Skeletal muscle tissue (tissue), 4 donors: Measurements from ENCODE around the gene ATP5ME. TPM values are rescaled to one million over a fixed set of nuclear protein-coding genes. Genes with fewer than 3 reads are reported as not detected.

Experiments used
- H3K27ac ChIP-seq: one replicate; pipeline ENCODE4 v1.7.0; 2013; ENCODE audit warnings: mild to moderate bottlenecking, low read depth, low read length, inconsistent platforms
- H3K27me3 ChIP-seq, 3 donors: one replicate each; pipeline ENCODE4 v1.7.0; 2013; ENCODE audit warnings: low read length in 3 of 3; ENCODE audit not compliant: control insufficient read depth in 3 of 3, insufficient read depth in 3 of 3
- H3K36me3 ChIP-seq, 3 donors: one replicate each; pipeline ENCODE4 v1.7.0; 2013; ENCODE audit warnings: low read length in 3 of 3; ENCODE audit not compliant: control insufficient read depth in 3 of 3, insufficient read depth in 3 of 3
- H3K4me1 ChIP-seq, 3 donors: one replicate each; pipeline ENCODE4 v1.7.0; 2013; ENCODE audit warnings: low read length in 3 of 3, mild to moderate bottlenecking in 3 of 3; ENCODE audit not compliant: control insufficient read depth in 3 of 3, insufficient read depth in 3 of 3
- H3K4me3 ChIP-seq, 3 donors: one replicate each; pipeline ENCODE4 v1.7.0; 2013; ENCODE audit warnings: low read length in 3 of 3
- H3K9ac ChIP-seq, 3 donors: one replicate each; pipeline ENCODE4 v1.7.0; 2013; ENCODE audit warnings: low read length in 3 of 3, mild to moderate bottlenecking in 3 of 3, moderate library complexity in 2 of 3, low read depth in 1 of 3
- H3K9me3 ChIP-seq, 3 donors: one replicate each; pipeline ENCODE4 v1.7.0; 2013; ENCODE audit warnings: low read length in 3 of 3; ENCODE audit not compliant: control insufficient read depth in 3 of 3
- total RNA-seq: library from RNA; depleted of rRNA; stranded (reverse); fragments of >200 nt; gene quantifications from one replicate; pipeline ENCODE4 v1.2.3, GENCODE V29; 2014
- donor health status: Osteomylitis.

The ATP5ME gene
- total RNA-seq, 1 donor from 2014 or later, result 220 TPM

GRCh38 chr4:692771-693554 is 18.9 kb upstream of the ATP5ME start:
- Histone ChIP-seq H3K27ac (no peak overlapping the region), H3K27me3 (peaks cover 7 to 15% (median 15%) of the 10 kb centered on the region in 3 donors), H3K9ac (no peak overlapping the region), H3K9me3 (no peaks in the 10 kb centered on the region), H3K36me3 (no peaks in the 10 kb centered on the region), H3K4me1 (peaks cover 10 to 14% (median 12%) of the 10 kb centered on the region in 3 donors), H3K4me3 (no peak overlapping the region)

- peak overlapping the region; percentile 43 to 79 (median 69) for H3K4me3 ChIP-seq
- no peaks in the 10 kb centered on the region for H3K36me3 ChIP-seq
- peak overlapping the region; percentile 85 for H3K27ac ChIP-seq
- H3K27me3 ChIP-seq, result peaks cover 4 to 7% (median 5%) of the 10 kb centered on the region in 3 donors
- H3K9ac ChIP-seq, result peak overlapping the region; percentile 59 to 85 (median 69)
- H3K4me1 ChIP-seq, result peaks cover 25 to 30% (median 28%) of the 10 kb centered on the region in 3 donors
- no peaks in the 10 kb centered on the region for H3K9me3 ChIP-seq
Observed at GRCh38 chr4:689723-690122, 15.6 kb upstream of the ATP5ME start.

GRCh38 chr4:688854-689681 is 15.0 kb upstream of the ATP5ME start, which contains the start of gene SLC49A3:
Gene SLC49A3 (minus strand): TSS chr4:689151. CDS start chr4:689127, 24 bp downstream.
- Histone ChIP-seq H3K27me3 (peaks cover 4 to 7% (median 5%) of the 10 kb centered on the region in 3 donors), H3K36me3 (no peaks in the 10 kb centered on the region), H3K9ac (peak within 1 kb of the TSS; percentile 61 to 85 (median 79)), H3K4me3 (peak within 1 kb of the TSS; percentile 67 to 79 (median 69)), H3K9me3 (no peaks in the 10 kb centered on the region), H3K27ac (peak within 1 kb of the TSS; percentile 85), H3K4me1 (peaks cover 27 to 31% (median 31%) of the 10 kb centered on the region in 3 donors)

- Histone ChIP-seq H3K9me3 (no peaks in the 10 kb centered on the region), H3K4me3 (peak overlapping the region; percentile 67 to 79 (median 69)), H3K27me3 (peaks cover 1 to 5% (median 4%) of the 10 kb centered on the region in 3 donors), H3K9ac (peak overlapping the region; percentile 61 to 85 (median 79)), H3K27ac (peak overlapping the region; percentile 85), H3K4me1 (peaks cover 34 to 38% (median 38%) of the 10 kb centered on the region in 3 donors), H3K36me3 (no peaks in the 10 kb centered on the region)
Observed at GRCh38 chr4:687971-688853, 14.1 kb upstream of the ATP5ME start.

GRCh38 chr4:687048-687970 is 13.2 kb upstream of the ATP5ME start:
- H3K4me3 ChIP-seq, result peak overlapping the region; percentile 67 to 79 (median 69)
- no peaks in the 10 kb centered on the region for H3K27me3 ChIP-seq
- peaks cover 38 to 39% (median 38%) of the 10 kb centered on the region in 3 donors for H3K4me1 ChIP-seq
- H3K36me3 ChIP-seq, result no peaks in the 10 kb centered on the region
- H3K9me3 ChIP-seq, result no peaks in the 10 kb centered on the region
- peak overlapping the region; percentile 61 to 85 (median 79) for H3K9ac ChIP-seq
- H3K27ac ChIP-seq, result peak overlapping the region; percentile 85

GRCh38 chr4:686413-687040 is 12.5 kb upstream of the ATP5ME start:
- Histone ChIP-seq H3K27me3 (no peaks in the 10 kb centered on the region), H3K4me1 (peaks cover 38 to 40% (median 38%) of the 10 kb centered on the region in 3 donors)

GRCh38 chr4:685679-686412 is 11.8 kb upstream of the ATP5ME start:
- Histone ChIP-seq H3K27ac (no peak overlapping the region), H3K4me3 (no peak overlapping the region), H3K9me3 (no peaks in the 10 kb centered on the region), H3K9ac (no peak overlapping the region), H3K36me3 (no peaks in the 10 kb centered on the region), H3K27me3 (no peaks in the 10 kb centered on the region), H3K4me1 (peaks cover 40 to 42% (median 41%) of the 10 kb centered on the region in 3 donors)

More at GRCh38 chr4:686413-687040, 12.5 kb upstream of the ATP5ME start:
- Histone ChIP-seq H3K27ac (peak overlapping the region; percentile 85), H3K4me3 (peak overlapping the region in 1 of 3 donors; percentile 69), H3K36me3 (no peaks in the 10 kb centered on the region), H3K9me3 (no peaks in the 10 kb centered on the region), H3K9ac (peak overlapping the region in 2 of 3 donors; percentile 6 to 85)
